Aorta (tissue), 5 donors: ENCODE data around the gene ITGB1BP2. TPM values are rescaled to one million over a fixed set of nuclear protein-coding genes. Genes with fewer than 3 reads are reported as not detected.
A peak's percentile ranks its signal among the peaks of the same experiment; 100 is the strongest.
"Not testable (repeated sequence)": the region's sequence is repeated elsewhere in the genome, so short reads cannot be mapped to it uniquely, and the experiment has no call there.

ENCODE experiments used
- ATAC-seq: fragments of 200-7000 bp; cut with Tn5 transposase; one replicate; pipeline ENCODE4 v1.9.1; 2022; ENCODE audit warnings: moderate library complexity; ENCODE audit not compliant: low FRiP score
- DNase-seq, 2 donors: peaks; one replicate each; pipeline ENCODE4 v3.0.0-alpha.2; 2020
- H3K27ac ChIP-seq, 2 donors: one replicate each; pipeline ENCODE4 v1.5.1; 2013; ENCODE audit warnings: low read length in 2 of 2, mild to moderate bottlenecking in 2 of 2, moderate library complexity in 2 of 2, control low read depth in 1 of 2, inconsistent platforms in 1 of 2, low read depth in 1 of 2
- H3K27me3 ChIP-seq, 2 donors: one replicate each; pipeline ENCODE4 v1.6.1; 2013; ENCODE audit warnings: control low read depth in 1 of 2, low read length in 1 of 2, mild to moderate bottlenecking in 1 of 2, moderate library complexity in 1 of 2; ENCODE audit not compliant: insufficient read depth in 2 of 2, control insufficient read depth in 1 of 2
- H3K36me3 ChIP-seq, 2 donors: one replicate each; pipeline ENCODE4 v1.6.1; 2013; ENCODE audit warnings: control low read depth in 1 of 2, low read length in 1 of 2, mild to moderate bottlenecking in 1 of 2; ENCODE audit not compliant: insufficient read depth in 2 of 2, control insufficient read depth in 1 of 2
- H3K4me1 ChIP-seq, 2 donors: one replicate each; pipeline ENCODE4 v1.6.1; 2013; ENCODE audit warnings: low read length in 2 of 2, control low read depth in 1 of 2, mild to moderate bottlenecking in 1 of 2, moderate library complexity in 1 of 2; ENCODE audit not compliant: insufficient read depth in 2 of 2, control insufficient read depth in 1 of 2
- H3K4me3 ChIP-seq, 2 donors: one replicate each; pipeline ENCODE4 v1.5.1; 2013; ENCODE audit warnings: low read length in 2 of 2, control low read depth in 1 of 2, mild to moderate bottlenecking in 1 of 2
- H3K9me3 ChIP-seq: one replicate; pipeline ENCODE4 v1.6.1; 2013; ENCODE audit warnings: mild to moderate bottlenecking, low read length; ENCODE audit not compliant: control insufficient read depth
- WGBS, 2 donors: extraction: QIAGEN DNeasy Blood & Tissue Kit; methylation state at CpG; one replicate each; pipeline ENCODE4 v1.1.7; 2013; 5-methylcytosine and 5-hydroxymethylcytosine counted together
- intact Hi-C, 2 donors: fragments of 100-400 bp; cut with DNase I; formaldehyde crosslinking; loops; one replicate each; pipeline versions ENCODE4 v1.14.2 to v1.15.0; 2022
- polyA plus RNA-seq, 2 donors: library from polyadenylated mRNA; stranded (reverse); fragments of 200-250 nt; gene quantifications; one replicate each; pipeline ENCODE4 v1.2.3, GENCODE V29; 2013
- total RNA-seq, 2 donors: library from RNA; stranded (reverse); fragmentation: NEBNext Ultra II Directional; extraction: Animal tissue kit (Norgen Biotek cat#: 25700); gene quantifications; one replicate each; pipeline ENCODE4 v1.2.1, GENCODE V29; 2021
- donor health status: healthy with polysubstance abuse.
- donor health status: Bipolar disorder and iron deficiency.
- donor health status: DM: no; HTN: no; CAD: no.
- donor health status: DM: no; HTN: no; CAD: no.
- donor health status: DM: yes; HTN: yes; CAD: no.

Gene ITGB1BP2
- total and polyA plus RNA-seq, 4 donors, result 10.8 to 22.3 (median 13.8) TPM

GRCh38 chrX:71296806-71297205 is 4.7 kb upstream of the ITGB1BP2 start:
- no peaks in the 10 kb centered on the region for H3K27me3 ChIP-seq
- intact Hi-C loops, result no loop called here
- H3K9me3 ChIP-seq, result no peaks in the 10 kb centered on the region
- ATAC-seq (no peak), DNase-seq (peak in 1 of 2 donors; percentile 20)
- H3K27ac ChIP-seq, result no peak overlapping the region
- no peak overlapping the region for H3K4me3 ChIP-seq
- peaks cover 0 to 1% of the 10 kb centered on the region in 2 donors for H3K36me3 ChIP-seq
- 83 to 94% methylated on average over 6 of the region's 6 CpGs for WGBS, 2 donors
- H3K4me1 ChIP-seq, result no peaks in the 10 kb centered on the region

- H3K36me3 ChIP-seq, result peaks cover 0 to 1% of the 10 kb centered on the region in 2 donors
Observed at GRCh38 chrX:71298119-71298518, 3.4 kb upstream of the ITGB1BP2 start.

GRCh38 chrX:71300064-71300463 is 1.5 kb upstream of the ITGB1BP2 start:
- H3K4me3 ChIP-seq, H3K4me1 ChIP-seq, ATAC-seq, intact Hi-C loops, H3K9me3 ChIP-seq, H3K36me3 ChIP-seq, DNase-seq, H3K27ac ChIP-seq, H3K27me3 ChIP-seq: not testable (repeated sequence)
- WGBS, 2 donors, result 64 to 76% methylated on average over 7 of the region's 7 CpGs

More at GRCh38 chrX:71298119-71298518, 3.4 kb upstream of the ITGB1BP2 start:
- intact Hi-C loops, result no loop called here
- H3K27me3 ChIP-seq, result no peaks in the 10 kb centered on the region
- no peak overlapping the region for H3K4me3 ChIP-seq
- WGBS, 2 donors, result 63 to 77% methylated on average over 3 of the region's 3 CpGs
- no peak for DNase-seq
- no peak overlapping the region for H3K27ac ChIP-seq
- no peaks in the 10 kb centered on the region for H3K9me3 ChIP-seq
- no peaks in the 10 kb centered on the region for H3K4me1 ChIP-seq
- ATAC-seq, result no peak

- H3K9me3 ChIP-seq, H3K4me1 ChIP-seq, H3K27me3 ChIP-seq, H3K27ac ChIP-seq, intact Hi-C loops, H3K36me3 ChIP-seq, H3K4me3 ChIP-seq, DNase-seq, ATAC-seq: not testable (repeated sequence)
- WGBS, 2 donors, result 80 to 85% methylated on average over 7 of the region's 7 CpGs
Observed at GRCh38 chrX:71300495-71300894, 1.1 kb upstream of the ITGB1BP2 start.

GRCh38 chrX:71302461-71303213 is 1.1 kb downstream of the ITGB1BP2 start:
- 22 to 45% methylated on average over 5 of the region's 5 CpGs for WGBS, 2 donors

GRCh38 chrX:71304561-71304960 is 3.0 kb downstream of the ITGB1BP2 start:
- H3K27ac ChIP-seq, result no peak overlapping the region
- no peak for DNase-seq
- intact Hi-C loops, result no loop called here
- H3K9me3 ChIP-seq, result no peaks in the 10 kb centered on the region
- H3K36me3 ChIP-seq, result no peaks in the 10 kb centered on the region
- no peak overlapping the region for H3K4me3 ChIP-seq
- no peaks in the 10 kb centered on the region for H3K27me3 ChIP-seq
- no peak for ATAC-seq
- no peaks in the 10 kb centered on the region for H3K4me1 ChIP-seq
- 70 to 98% methylated on average over 2 of the region's 2 CpGs for WGBS, 2 donors

More at GRCh38 chrX:71302461-71303213, 1.1 kb downstream of the ITGB1BP2 start:
- H3K36me3 ChIP-seq, result no peaks in the 10 kb centered on the region
- intact Hi-C loops, result no loop called here
- peak overlapping the region in 1 of 2 donors; percentile 36 for H3K27ac ChIP-seq
- H3K4me1 ChIP-seq, result no peaks in the 10 kb centered on the region
- ATAC-seq, result no peak
- DNase-seq, result no peak
- peak overlapping the region; percentile 36 to 48 for H3K4me3 ChIP-seq
- H3K27me3 ChIP-seq, result no peaks in the 10 kb centered on the region
- H3K9me3 ChIP-seq, result no peaks in the 10 kb centered on the region

GRCh38 chrX:71315917-71316316 is 14.4 kb downstream of the ITGB1BP2 start:
- Histone ChIP-seq H3K27ac (peak overlapping the region in 1 of 2 donors; percentile 57), H3K4me1 (no peaks in the 10 kb centered on the region), H3K27me3 (no peaks in the 10 kb centered on the region), H3K4me3 (no peak overlapping the region), H3K9me3 (no peaks in the 10 kb centered on the region), H3K36me3 (no peaks in the 10 kb centered on the region)
- intact Hi-C loops, result no loop called here
- DNase-seq, result peak in 1 of 2 donors; percentile 39
- 81 to 88% methylated on average over 7 of the region's 7 CpGs for WGBS, 2 donors
- ATAC-seq, result no peak

- intact Hi-C loops, H3K36me3 ChIP-seq, ATAC-seq, DNase-seq, H3K27ac ChIP-seq, H3K27me3 ChIP-seq, H3K4me3 ChIP-seq, H3K4me1 ChIP-seq, H3K9me3 ChIP-seq: not testable (repeated sequence)
- no CpG with 5 or more reads among the region's 1 CpG for WGBS, 2 donors
Observed at GRCh38 chrX:71316959-71317358, 15.4 kb downstream of the ITGB1BP2 start.

- no peaks in the 10 kb centered on the region for H3K4me1 ChIP-seq
- H3K9me3 ChIP-seq, result no peaks in the 10 kb centered on the region
- no peak for DNase-seq
- no peaks in the 10 kb centered on the region for H3K27me3 ChIP-seq
- no peak for ATAC-seq
- intact Hi-C loops, result no loop called here
- no peak overlapping the region for H3K4me3 ChIP-seq
- no peak overlapping the region for H3K27ac ChIP-seq
- 64 to 98% methylated on average over 1 of the region's 1 CpG for WGBS, 2 donors
- H3K36me3 ChIP-seq, result no peaks in the 10 kb centered on the region
Observed at GRCh38 chrX:71320126-71320525, 18.6 kb downstream of the ITGB1BP2 start.
